SIG-M5 treated with dmso at 0.1 percent for 504 hours (cell line): ENCODE measurements around the gene TEDC1.

Experiments used
- DNase-seq: peaks from one replicate; lab custom pipeline; 2025; ENCODE audit not compliant: unreplicated experiment; lab: John Stamatoyannopoulos, UW

The TEDC1 gene

DNA sequence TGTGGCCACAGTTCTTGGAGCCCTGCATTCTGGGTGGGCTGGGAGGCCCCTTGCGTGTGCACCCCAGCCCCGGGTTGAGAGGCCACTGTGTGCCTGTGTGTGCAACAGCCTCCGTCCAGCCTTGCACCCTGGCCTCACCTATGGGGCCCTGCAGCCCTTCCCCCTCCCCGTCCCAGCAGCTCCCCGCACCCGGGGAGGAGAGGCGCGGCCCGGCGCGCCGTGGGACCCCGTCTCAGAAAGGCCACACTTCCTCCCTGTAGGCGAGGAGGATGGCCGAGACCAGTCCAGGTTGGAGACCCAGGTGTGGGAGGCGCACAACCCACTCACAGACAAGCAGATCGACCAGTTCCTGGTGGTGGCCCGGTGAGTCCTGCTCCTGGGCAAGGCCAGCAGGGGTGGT, 33.0 kb upstream of the TEDC1 start:
- no peak for DNase-seq

DNA sequence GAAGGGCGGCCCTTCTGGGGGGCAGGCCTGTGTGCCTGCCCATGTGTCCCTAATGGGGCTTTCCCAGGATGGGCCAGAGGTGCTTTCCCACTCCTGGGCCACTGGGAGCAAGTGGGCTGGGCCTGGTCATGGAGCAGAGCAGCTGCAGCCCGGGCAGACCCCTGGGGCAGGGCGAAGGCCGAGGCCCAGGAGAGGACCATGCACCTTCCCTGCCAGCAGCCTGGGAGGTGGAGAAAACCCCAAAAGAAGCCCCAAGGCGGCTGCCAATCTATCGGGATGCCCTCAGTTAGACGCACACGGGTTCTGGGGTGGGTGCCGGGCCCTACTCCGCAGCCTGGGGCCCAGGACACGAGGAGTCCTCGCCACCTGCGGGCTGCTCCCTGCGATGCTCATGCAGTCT, 32.5 kb upstream of the TEDC1 start:
- DNase-seq, result no peak

DNA sequence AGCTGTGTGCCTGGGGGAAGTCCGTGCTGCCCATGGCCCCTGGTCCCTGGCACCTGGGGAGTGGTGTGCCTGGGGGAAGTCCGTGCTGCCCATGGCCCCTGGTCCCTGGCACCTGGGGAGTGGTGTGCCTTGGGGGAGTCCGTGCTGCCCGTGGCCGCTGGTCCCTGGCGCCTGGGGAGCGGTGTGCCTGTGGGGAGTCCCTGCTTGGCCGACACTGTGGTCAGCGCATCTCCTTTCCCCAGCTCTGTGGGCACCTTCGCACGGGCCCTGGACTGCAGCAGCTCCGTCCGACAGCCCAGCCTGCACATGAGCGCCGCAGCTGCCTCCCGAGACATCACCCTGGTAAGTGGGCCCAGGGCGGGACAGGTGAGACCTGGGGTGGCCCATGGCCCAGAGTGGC, 30.9 kb upstream of the TEDC1 start:
- DNase-seq, result no peak

DNA sequence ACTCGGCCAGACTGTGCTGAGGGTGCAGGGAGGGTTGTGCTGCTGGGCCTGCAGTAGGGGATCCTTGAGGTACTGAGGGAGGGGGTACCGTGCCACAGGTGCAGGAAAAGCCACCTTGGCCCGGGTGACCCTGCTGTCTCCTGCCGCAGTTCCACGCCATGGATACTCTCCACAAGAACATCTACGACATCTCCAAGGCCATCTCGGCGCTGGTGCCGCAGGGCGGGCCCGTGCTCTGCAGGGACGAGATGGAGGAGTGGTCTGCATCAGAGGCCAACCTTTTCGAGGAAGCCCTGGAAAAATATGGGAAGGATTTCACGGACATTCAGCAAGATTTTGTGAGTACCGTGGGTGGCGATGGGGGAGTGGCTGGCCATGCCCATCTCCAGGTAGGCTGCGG, 30.4 kb upstream of the TEDC1 start:
- no peak for DNase-seq

DNA sequence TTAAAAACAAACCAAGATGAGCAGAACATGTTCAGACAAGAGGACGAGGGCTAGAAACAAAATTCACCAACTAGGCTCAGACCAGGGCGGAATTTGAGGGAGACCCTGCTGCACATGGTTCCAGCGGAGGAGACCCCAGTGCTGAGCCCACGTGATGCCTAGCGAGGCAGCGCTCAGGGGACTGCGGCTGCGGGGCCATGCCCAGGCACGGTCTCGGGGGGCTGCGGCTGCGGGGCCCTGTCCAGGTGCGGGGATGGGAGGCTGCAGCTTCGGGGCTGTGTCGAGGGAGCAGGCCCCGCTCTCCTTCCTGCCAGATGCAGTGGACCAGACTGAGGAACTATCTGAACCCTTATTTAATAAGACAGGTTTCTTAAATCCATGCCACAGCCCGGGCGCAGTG, 29.1 kb upstream of the TEDC1 start:
- no peak for DNase-seq

DNA sequence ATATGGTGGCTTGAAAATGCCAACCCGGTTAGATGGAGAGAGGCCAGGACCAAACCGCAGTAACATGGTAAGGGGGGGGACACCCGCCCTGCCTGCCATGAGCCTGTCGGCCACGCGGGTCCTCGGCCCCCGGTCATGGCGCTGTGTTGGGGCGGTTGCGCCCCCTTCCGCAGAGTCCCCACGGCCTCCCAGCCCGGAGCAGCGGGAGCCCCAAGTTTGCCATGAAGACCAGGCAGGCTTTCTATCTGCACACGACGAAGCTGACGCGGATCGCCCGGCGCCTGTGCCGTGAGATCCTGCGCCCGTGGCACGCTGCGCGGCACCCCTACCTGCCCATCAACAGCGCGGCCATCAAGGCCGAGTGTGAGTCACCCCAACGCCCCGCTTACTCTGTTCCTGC, 26.5 kb upstream of the TEDC1 start:
- no peak for DNase-seq

DNA sequence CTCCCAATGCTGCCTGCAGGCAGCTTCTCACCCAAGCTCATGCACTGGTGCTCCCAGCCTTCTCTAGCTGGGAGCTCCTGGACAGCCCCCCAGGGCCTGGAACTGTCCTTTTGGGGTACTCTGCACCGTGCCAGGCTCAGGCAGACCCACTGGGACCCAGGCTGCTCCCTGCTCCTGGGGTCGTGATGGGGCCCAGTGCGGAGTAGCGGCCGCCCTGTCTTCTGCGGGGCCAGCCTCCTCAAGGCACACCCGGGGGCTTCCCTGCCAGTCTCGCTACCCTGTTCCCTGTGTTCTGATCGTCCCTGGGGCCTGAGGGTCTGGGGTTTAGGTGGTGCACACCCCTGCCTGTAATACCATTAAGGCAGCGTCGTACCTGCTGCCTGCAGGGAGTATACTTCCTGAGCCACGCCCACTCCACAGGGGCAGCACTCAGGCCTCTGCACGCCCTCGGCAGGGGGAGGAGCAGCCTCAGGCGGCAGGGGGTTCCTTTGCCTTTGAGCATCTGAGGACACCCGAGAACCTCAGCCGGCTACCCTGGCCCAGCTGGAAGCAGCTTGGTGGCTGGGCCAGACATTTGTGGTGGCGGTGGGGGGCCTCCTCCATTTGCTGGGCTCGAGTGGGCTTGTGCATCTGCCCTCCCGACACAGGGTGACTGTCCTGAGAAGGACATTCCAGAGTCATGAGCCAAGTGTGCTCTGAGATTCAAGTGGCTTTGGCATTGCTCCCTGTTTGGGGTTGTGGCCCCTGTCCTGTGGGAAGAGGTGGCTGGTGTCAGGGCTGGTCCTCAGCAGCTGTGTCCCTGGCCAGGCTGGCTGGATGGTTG, 25.6 kb upstream of the TEDC1 start:
- no peak for DNase-seq

DNA sequence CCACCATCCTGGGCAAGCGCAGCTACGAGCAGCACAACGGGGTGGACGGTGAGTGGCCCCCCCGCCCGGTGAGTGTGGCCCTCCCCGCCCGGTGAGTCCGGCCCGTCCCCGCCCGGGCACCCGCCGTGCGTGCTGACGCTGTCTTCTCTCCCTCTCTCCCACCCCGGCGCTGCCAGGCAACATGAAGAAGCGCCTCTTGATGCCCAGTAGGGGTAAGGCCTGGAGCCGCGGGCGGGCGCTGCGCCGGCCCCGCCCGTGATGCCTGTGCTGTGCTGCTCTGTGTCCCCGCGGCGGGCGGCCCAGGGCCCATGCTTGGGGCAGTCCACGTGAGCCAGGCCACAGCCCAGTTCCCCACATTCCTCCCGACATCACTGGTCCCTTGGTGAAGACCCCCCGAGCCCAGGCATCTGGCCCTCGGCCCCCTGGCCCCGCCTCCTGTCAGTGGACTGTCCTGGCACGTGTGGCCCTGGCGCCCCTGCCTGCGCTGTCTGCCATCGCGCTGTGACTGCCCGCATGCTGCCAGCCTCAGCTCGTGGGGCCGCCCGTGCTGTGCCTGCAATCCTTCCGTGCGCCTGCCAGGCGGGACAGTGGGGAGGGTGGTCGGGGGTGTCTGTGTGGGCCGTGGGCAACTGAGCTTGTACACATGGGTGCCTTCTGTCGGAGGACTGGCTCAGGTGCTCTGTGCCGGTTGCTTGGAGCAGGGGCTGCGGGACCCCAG, 24.4 kb upstream of the TEDC1 start:
- DNase-seq, result no peak

DNA sequence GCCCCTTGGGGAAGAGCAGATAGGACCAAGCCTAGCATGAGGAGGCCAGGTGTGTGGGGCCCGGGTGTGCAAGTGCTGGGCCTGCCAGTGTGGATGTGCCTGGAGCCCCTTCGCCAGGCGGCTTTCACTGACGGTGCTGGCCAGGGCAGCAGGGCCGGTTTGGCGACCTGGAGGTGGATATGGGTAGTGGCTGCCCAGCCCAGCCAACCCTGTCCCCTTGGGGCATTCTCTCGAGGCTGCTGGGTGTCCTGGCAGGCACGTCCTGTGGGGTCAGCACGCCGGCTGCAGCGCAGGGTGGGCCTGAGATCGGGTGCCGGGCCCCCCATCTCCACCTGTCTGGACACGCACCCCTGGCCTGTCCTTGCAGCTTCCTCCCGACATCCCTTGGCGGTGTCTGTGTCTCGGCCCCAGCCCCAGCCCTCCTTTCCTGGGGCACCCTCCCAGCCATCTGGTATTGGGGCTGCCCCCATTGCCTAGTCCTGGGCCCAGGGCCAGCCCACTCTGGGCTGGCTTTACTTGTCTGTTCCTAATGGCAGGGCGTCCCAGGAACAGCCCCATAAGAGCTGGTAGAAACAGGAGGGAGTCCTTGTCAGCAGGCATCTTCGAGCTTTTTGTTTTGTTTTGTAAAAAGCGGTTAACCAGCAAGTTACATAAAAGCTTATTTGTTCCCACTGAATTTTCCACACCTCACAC, 23.7 kb upstream of the TEDC1 start:
- no peak for DNase-seq

DNA sequence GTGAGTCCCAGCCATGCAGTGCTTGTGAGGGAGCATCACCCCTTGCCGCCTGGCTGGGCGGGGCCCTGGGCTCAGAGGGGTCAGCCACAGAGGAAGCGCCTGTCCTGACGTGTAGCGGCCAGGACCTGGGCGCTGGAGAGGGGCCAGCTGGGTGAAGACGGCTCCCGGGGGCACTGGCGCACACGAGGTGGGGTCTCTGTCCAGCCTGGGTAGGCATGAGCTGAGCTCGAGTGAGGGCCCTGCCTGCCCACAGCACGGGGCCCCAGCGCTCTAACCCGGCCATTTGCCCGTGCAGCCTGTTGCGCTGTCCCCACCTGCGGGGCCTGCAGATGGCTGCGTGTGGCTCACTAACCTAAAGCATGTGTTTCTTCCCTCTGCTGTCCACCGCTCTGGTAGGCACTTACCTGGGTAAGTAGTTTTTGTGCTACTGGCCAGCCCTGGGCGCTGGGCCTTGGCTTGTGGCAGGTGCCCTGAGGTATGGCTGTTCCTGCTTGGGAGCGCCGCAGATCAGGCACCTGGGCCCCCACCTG, 23.0 kb upstream of the TEDC1 start:
- DNase-seq, result no peak

DNA sequence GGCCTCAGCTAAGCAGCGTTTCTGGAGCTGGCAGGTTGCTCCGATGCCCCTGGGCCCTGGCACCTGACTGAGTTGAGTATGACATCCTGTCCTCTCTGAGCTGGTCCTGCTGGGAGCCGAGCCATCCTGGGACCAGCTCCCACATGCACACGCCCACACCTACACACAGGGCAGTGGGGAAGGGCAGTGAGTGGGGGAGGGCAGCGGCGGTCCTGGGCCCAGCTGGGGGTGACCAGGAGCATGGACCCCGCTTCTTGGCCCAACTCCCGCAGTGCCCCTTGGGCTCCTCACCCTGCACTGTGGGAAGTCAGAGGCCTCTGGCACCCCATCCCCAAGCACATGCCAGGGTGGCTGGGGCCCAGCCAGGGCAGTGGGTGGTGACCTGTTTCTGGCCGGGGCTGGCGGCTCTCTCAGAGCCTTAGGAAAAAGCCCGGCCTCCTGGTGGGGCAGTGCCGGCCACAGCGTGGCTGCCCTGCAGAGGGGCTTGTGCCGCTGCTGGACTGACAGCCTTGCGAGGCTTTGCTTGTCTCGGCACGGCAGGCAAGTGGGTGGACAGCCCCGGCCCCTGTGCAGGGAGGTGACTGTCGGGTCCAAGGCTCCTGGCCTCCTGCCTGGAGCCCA, 22.3 kb upstream of the TEDC1 start:
- DNase-seq, result no peak

DNA sequence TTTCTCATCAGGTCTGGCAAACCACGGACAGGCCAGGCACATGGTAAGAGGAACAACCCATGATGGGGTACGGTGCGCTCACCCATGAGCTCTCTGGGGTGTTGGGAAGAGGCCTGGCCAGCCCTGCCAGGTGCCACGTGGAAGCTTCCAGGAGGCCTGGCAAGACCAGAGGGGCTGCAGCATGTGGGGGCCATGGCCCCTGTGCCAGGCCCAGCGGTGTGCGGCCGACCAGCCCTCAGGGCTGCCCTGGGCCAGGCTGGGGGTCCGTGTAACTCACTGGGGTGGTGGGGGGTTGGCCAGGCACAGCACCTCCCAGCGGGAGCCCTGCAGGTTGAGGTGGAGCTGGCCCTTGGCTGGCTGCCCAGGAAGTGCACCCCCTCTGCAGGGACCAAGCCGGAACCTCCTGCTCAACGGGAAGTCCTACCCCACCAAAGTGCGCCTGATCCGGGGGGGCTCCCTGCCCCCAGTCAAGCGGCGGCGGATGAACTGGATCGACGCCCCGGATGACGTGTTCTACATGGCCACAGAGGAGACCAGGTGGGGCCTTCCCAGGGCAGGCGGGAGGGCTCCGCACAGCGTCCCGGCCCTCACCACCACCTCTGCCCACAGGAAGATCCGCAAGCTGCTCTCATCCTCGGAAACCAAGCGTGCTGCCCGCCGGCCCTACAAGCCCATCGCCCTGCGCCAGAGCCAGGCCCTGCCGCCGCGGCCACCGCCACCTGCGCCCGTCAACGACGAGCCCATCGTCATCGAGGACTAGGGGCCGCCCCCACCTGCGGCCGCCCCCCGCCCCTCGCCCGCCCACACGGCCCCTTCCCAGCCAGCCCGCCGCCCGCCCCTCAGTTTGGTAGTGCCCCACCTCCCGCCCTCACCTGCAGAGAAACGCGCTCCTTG, 21.3 kb upstream of the TEDC1 start:
- no peak for DNase-seq

DNA sequence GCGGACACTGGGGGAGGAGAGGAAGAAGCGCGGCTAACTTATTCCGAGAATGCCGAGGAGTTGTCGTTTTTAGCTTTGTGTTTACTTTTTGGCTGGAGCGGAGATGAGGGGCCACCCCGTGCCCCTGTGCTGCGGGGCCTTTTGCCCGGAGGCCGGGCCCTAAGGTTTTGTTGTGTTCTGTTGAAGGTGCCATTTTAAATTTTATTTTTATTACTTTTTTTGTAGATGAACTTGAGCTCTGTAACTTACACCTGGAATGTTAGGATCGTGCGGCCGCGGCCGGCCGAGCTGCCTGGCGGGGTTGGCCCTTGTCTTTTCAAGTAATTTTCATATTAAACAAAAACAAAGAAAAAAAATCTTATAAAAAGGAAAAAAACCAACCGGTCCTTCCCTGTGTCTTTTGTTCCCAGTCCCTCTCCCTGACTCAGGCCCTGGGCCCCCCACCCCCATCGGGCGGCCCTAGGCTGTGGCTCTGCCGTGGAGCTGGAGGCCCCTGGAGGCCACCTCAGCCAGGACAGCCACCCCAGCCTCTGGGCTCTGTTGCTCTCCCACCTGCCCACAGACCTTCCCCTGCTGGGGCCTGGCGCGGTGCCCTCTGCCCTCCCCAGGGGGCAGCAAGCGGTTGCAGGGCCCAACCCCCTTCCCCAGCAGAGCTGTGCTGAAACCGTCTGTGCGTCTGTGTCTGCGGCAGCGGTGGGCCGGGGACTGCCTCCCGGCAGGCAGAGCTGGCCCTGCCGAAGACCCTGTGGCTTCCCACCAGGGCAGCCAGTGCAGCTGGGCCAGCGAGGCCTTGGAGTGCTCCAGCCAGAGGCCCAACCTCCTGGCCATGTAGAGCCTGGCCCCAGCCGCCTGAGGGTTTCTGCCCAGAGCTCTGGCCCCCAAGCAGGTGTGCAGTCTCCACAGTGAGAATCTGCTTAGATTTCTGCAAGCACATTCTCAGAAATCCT, 20.4 kb upstream of the TEDC1 start:
- DNase-seq, result no peak

DNA sequence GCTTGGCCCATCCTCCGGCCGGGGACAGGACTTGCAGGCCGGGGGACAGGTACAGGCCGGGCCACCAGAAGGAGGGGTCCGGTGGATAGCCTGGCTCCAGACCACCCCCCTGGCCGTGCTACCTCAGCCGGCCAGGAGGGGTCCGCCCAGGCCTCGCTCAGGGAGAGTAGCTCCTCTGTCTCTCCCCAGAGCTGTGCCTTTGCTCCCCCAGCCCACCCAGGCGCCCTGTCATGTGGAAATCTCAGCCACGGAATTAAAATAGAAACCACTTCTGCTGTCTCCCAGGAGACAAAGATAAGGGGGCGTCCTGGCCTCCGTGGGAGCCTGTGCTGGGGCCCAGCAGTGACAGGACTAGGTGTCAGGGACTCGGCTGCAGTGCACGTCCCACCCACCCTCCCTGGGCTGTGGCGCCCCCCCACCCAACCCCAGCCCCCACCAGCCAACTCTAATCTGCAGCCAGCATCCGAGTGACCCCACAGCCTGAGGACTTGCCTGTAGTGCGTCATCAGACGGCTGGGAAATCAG, 19.7 kb upstream of the TEDC1 start:
- no peak for DNase-seq

DNA sequence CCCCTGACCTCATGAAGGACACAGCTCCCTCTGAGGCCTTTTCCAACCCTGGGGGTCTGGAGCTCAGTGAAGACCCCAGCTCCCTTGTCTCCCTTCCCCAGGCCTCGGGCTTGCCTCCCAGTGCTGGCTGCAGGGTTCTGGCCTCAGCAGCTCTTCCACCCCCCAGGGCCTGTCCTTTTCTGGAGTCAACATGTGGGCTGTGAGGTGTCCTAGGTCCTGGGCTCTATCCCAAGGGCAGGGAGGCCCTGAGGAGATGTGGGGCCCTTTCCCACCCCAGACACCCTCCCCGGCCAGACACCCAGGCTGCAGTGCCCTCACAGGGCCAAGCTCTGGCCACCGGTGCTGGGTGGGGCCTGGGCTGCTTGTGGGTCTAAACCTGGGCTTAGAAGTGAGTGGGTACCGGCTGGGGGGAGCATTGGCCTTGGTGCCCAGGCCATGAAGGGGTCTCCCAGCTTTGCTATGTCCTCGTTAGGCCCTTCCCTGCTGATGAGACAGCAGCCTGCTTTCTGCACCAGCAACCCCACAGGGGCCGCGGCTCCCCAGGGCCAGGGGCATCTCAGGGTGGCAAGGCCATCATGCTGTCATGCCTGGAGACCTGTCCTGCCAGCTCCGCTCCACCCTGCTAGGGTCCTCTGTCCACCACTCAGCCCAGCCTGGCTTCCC, 19.1 kb upstream of the TEDC1 start:
- DNase-seq, result no peak

DNA sequence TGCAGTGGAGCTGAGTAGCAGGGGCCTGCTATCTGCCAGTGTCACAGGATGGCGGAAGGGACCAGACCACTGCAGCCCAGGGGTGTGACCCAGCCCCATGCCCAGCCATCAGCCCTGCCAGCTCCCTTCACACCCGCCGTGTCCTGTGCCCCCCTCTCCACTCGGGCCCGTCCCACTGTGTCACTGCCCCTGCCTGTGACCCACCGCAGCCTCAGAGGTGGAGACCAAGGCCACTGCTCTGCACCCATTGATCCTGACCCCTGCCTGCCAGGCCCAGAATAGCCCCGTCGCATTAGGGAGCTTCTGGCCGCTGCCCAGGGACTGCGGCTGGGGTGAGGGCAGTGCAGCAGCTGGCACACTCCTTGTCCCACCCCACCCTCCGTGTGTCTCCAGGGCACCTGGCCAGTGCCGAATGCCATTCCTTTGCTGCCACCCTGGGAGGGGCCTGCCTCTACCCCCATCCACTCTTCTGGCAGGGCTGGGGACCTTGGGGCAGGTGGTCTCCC, 18.5 kb upstream of the TEDC1 start:
- no peak for DNase-seq

DNA sequence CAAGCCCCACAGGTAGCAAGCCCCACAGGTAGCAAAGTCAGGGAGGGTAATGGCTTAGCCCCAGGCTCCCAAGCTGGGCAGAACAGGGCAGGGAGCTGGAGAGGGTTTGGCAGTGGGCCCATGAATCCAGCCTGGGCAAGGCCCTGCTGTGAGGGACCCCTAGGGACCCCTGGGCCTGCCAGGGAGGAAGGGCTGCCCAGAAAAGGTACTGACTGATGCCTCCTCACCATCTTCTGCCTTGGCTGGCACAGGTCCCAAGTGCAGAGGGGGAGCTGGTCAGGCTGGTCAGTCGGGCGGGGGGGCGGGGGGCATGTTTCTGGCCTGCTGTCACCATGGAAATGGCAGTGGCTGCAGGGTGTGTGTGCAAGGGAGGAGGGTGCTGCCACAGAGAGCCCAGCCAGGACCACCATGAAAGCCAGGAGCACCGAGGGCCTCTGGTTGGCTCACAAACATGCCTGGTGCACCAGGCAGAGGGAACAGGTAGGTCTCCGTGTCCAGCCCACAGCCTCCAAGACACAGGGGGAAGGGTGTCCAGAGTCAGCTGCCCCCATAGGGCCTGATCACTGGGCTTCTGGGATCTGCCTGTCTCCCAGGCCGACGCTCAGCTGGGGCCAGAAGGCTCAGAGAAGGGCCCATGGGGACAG, 17.9 kb upstream of the TEDC1 start:
- no peak for DNase-seq
